NT2/D1 (cell line): ENCODE measurements around the gene AQP11.

Experiments
- SUZ12 ChIP-seq: IDR thresholded peaks from 2 replicates; pipeline ENCODE4 v1.6.1; 2011; ENCODE audit not compliant: insufficient read length, insufficient read depth; ENCODE audit errors: extremely low read depth
- ZNF274 ChIP-seq: IDR thresholded peaks from 2 replicates; pipeline ENCODE4 v1.6.1; 2011; ENCODE audit warnings: mild to moderate bottlenecking, low read depth, low read length

DNA sequence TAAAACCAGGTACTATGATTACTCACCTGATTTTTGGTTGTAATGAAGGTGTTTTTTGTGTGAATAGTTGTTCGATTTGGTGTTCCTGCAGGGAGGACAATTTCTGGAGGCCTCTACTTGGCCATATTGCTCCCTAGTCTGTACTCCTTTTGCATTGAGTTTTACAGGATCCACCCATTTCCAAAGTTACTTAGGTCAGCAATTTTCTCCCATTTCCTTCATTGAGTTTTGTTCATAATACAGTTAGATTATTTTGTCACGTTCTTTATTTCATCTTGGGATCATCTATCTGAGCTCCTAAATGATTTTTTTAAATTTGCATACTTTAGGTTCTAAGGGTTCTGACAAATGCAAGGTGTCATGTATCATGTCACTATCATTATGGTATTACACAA is 20.1 kb upstream of the AQP11 start:
- TF ChIP-seq ZNF274: no peak
- no peak for TF ChIP-seq SUZ12
